NT2/D1 (cell line): ENCODE measurements around the gene SCFD1.
"Not testable (repeated sequence)": the region's sequence is repeated elsewhere in the genome, so short reads cannot be mapped to it uniquely, and the experiment has no call there.

Source experiments
- DNase-seq: peaks from one replicate; pipeline ENCODE4 v3.0.0-alpha.2; 2011; ENCODE audit warnings: low read depth, low spot score
- H3K27me3 ChIP-seq: 2 replicates; pipeline ENCODE4 v1.6.0; 2011; ENCODE audit warnings: mild to moderate bottlenecking; ENCODE audit not compliant: insufficient read length, insufficient read depth
- H3K36me3 ChIP-seq: 2 replicates; pipeline ENCODE4 v1.6.1; 2011; ENCODE audit warnings: mild to moderate bottlenecking, low read length, mixed read lengths; ENCODE audit not compliant: insufficient read depth, insufficient read length
- H3K4me1 ChIP-seq: 2 replicates; pipeline ENCODE4 v1.5.1; 2011; ENCODE audit not compliant: insufficient read depth, insufficient read length
- H3K4me3 ChIP-seq: 2 replicates; pipeline ENCODE4 v1.5.1; 2011; ENCODE audit warnings: low read depth; ENCODE audit not compliant: insufficient read length
- H3K9ac ChIP-seq: 2 replicates; pipeline ENCODE4 v1.6.0; 2011; ENCODE audit warnings: low read depth; ENCODE audit not compliant: insufficient read length
- H3K9me3 ChIP-seq: 2 replicates; pipeline ENCODE4 v1.5.1; 2011; ENCODE audit warnings: mild to moderate bottlenecking, low read length; ENCODE audit not compliant: insufficient read depth
- SUZ12 ChIP-seq: IDR thresholded peaks from 2 replicates; pipeline ENCODE4 v1.6.1; 2011; ENCODE audit not compliant: insufficient read length, insufficient read depth; ENCODE audit errors: extremely low read depth
- YY1 ChIP-seq: IDR thresholded peaks from 2 replicates; pipeline ENCODE4 v1.6.1; 2011; ENCODE audit not compliant: insufficient read length, insufficient read depth
- ZNF274 ChIP-seq: IDR thresholded peaks from 2 replicates; pipeline ENCODE4 v1.6.1; 2011; ENCODE audit warnings: mild to moderate bottlenecking, low read depth, low read length

Gene SCFD1

DNA sequence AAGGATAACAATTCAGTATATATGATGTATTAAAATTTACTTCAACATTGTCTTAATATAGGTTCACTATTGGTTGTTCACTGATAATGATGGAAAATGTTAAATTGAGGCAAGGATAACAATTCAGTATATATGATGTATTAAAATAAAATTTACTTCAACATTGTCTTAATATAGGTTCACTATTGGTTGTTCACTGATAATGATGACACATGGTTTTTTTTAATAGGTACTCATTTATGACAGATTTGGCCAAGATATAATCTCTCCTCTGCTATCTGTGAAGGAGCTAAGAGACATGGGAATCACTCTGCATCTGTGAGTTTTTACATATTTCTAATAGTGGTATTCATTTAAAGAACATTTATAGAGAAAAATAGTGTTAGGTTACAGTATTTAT is 8.1 kb downstream of the SCFD1 start:
- Histone ChIP-seq H3K4me1 (no peaks in the 10 kb centered on the region), H3K9me3 (no peaks in the 10 kb centered on the region), H3K4me3 (no peak overlapping the region), H3K36me3 (peaks cover 51% of the 10 kb centered on the region), H3K9ac (no peak overlapping the region), H3K27me3 (no peaks in the 10 kb centered on the region)
- DNase-seq: no peak
- TF ChIP-seq SUZ12: no peak
- TF ChIP-seq ZNF274: no peak
- no peak for TF ChIP-seq YY1

DNA sequence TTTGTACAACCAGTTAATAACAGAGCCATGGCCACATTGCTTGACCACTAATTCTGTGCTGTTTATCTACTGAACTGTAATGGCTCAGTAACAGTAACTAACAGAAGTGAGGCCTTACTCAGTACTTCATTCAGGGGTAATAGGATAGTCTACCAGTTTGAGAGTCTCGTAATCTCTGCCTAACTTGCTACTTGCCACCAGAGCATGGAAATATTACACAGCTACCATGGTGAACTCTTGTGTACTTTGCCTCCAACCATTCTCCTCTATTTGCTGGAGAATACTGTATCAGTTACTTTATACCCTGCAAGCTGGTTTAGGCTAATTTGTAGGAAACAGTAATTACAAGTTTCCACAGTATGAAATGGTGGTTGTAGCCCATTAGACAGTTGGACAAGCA is 10.6 kb downstream of the SCFD1 start:
- no peaks in the 10 kb centered on the region for H3K27me3 ChIP-seq
- no peak for TF ChIP-seq YY1
- TF ChIP-seq SUZ12: no peak
- TF ChIP-seq ZNF274: no peak
- H3K4me1 ChIP-seq: no peaks in the 10 kb centered on the region
- peaks cover 54% of the 10 kb centered on the region for H3K36me3 ChIP-seq
- H3K9me3 ChIP-seq: no peaks in the 10 kb centered on the region
- DNase-seq: no peak
- H3K9ac ChIP-seq: no peak overlapping the region
- no peak overlapping the region for H3K4me3 ChIP-seq

DNA sequence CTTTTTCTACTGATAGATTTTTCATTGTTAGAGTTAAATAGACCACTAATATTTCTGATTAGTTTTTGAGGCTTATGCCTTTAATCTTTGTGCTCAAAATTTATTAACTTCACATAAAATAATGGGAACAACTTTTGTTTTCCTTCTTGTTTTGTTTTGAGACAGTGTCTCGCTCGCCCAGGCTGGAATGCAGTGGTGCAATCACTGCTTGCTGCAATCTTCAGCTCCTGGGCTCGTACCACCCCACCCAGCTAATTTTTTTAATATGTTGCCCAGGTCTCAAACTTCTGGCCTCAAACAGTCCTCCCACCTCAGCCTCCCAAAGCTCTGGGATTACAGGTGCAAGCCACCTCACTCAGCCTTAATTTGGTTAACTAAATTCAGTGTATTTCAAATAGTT is 16.8 kb downstream of the SCFD1 start:
- DNase-seq: no peak
- H3K9me3 ChIP-seq: peaks cover 12% of the 10 kb centered on the region
- H3K27me3 ChIP-seq: no peaks in the 10 kb centered on the region
- peaks cover 60% of the 10 kb centered on the region for H3K36me3 ChIP-seq
- H3K4me3 ChIP-seq: no peak overlapping the region
- H3K4me1 ChIP-seq: no peaks in the 10 kb centered on the region
- no peak overlapping the region for H3K9ac ChIP-seq
- TF ChIP-seq SUZ12: no peak
- TF ChIP-seq YY1: no peak
- TF ChIP-seq ZNF274: no peak

DNA sequence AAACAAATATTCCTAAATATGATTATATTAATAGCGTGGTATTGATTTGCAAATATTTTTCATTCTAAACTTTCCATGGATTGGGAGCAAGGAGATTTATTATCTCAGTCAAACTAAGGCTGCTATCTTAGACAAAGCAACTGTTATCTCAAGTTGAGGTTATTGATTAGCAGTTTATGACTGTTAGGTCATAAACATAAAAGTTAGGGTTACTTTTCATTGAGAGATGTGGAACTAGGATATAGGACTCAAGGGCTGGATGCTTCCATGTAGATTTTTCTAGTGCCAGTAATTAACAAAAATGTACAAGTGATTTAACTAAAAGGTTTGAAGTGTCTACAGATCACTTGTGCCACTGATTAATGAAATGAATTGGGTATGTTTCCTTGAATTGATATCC is 19.1 kb downstream of the SCFD1 start:
- Histone ChIP-seq H3K4me1 (no peaks in the 10 kb centered on the region), H3K4me3 (no peak overlapping the region), H3K9ac (no peak overlapping the region), H3K9me3 (peaks cover 22% of the 10 kb centered on the region), H3K36me3 (peaks cover 47% of the 10 kb centered on the region), H3K27me3 (no peaks in the 10 kb centered on the region)
- TF ChIP-seq YY1 (no peak), ZNF274 (no peak), SUZ12 (no peak)
- no peak for DNase-seq

DNA sequence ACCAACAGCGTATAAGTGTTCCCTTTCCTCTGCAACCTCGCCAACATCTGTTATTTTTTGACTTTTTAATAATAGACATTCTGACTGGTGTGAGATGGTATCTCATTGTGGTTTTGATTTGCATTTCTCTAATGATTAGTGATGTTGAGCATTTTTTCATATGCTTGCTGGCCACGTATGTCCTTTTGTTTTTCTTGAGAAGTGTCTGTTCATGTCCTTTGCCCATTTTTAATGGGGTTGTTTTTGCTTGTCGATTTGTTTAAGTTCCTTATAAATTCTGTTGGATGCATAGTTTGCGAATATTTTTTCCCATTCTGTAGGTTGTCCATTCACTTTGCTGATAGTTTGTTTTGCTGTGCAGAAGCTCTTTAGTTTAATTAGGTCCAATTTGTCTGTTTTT is 22.3 kb downstream of the SCFD1 start:
- Histone ChIP-seq H3K36me3 (peaks cover 40% of the 10 kb centered on the region), H3K9me3 (peaks cover 22% of the 10 kb centered on the region)
- not testable (repeated sequence) for H3K9ac ChIP-seq, H3K27me3 ChIP-seq, H3K4me1 ChIP-seq, H3K4me3 ChIP-seq, DNase-seq

DNA sequence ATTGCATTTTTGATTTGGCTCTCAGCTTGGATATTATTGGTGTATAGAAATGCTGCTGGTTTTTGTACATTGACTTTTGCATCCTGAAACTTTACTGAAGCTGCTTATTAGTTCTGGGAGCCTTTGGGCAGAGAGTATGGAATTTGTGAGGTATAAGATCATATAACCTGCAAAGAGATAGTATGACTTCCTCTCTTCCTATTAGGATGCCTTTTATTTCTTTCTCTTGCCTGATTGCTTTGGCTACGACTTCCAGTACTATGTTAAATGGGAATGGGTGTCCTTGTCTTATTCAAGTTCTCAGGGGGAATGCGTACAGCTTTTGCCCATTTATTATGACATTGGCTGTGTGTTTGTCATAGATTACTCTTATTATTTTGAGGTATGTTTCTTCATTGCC is 23.5 kb downstream of the SCFD1 start:
- Histone ChIP-seq H3K9me3 (peaks cover 22% of the 10 kb centered on the region), H3K4me1 (no peaks in the 10 kb centered on the region), H3K9ac (no peak overlapping the region), H3K27me3 (no peaks in the 10 kb centered on the region), H3K36me3 (peaks cover 41% of the 10 kb centered on the region), H3K4me3 (no peak overlapping the region)
- no peak for DNase-seq
- TF ChIP-seq SUZ12 (no peak), YY1 (no peak)

DNA sequence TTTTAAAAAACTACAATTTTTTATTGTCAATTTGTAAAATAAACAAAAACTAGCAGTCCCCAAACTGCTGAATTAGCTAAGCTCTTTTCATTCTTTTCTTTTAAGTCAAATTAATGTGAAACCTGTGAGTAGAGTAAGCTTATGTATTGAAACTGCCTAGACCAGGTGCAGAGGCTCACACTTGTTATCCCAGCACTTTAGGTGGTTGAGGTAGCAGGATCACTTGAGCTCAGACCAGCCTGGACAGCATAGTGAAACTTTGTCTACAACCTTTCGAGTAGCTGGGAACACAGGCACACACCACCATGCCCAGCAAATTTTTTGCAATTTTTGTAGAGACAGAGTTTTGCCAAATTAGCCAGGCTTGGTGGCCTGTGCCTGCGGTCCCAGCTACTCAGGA is 26.4 kb downstream of the SCFD1 start:
- no peak overlapping the region for H3K4me3 ChIP-seq
- peaks cover 54% of the 10 kb centered on the region for H3K36me3 ChIP-seq
- no peaks in the 10 kb centered on the region for H3K27me3 ChIP-seq
- H3K4me1 ChIP-seq: no peaks in the 10 kb centered on the region
- H3K9me3 ChIP-seq: peaks cover 15% of the 10 kb centered on the region
- TF ChIP-seq YY1 (no peak), SUZ12 (no peak), ZNF274 (no peak)
- no peak overlapping the region for H3K9ac ChIP-seq
- DNase-seq: no peak

DNA sequence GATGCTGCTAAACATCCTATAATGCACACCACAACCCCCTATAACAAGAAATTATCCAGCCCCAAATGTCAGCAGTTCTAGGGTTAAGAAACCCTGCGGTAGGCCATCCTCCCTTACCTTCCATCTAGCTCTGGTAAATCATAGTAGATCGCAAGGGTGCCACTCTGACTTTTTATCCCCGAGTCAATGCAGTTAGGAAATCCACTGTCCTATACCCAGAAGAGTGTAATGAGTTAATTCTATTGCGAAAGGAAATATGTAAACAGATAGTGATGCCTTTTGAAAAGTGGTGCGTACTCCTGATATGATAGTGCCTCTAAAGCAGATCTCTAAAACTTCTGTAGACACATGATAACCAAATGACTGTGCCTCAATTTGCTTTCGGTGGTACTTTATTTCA is 29.8 kb downstream of the SCFD1 start:
- no peak for TF ChIP-seq SUZ12
- TF ChIP-seq ZNF274: no peak
- TF ChIP-seq YY1: no peak
- Histone ChIP-seq H3K36me3 (peaks cover 72% of the 10 kb centered on the region), H3K27me3 (no peaks in the 10 kb centered on the region), H3K9ac (no peak overlapping the region), H3K4me3 (no peak overlapping the region), H3K9me3 (no peaks in the 10 kb centered on the region), H3K4me1 (no peaks in the 10 kb centered on the region)
- no peak for DNase-seq
